HG02678 (cell line): Measurements from ENCODE around the gene VWA5B1.
A peak's percentile ranks its signal among the peaks of the same experiment; 100 is the strongest.

Experiments used
- ATAC-seq: cut with Tn5 transposase; IDR thresholded peaks from one replicate; pipeline ENCODE4 v1.9.1; 2021; ENCODE audit warnings: mild to moderate bottlenecking, moderate library complexity; ENCODE audit not compliant: unreplicated experiment

VWA5B1 gene

GRCh38 chr1:20319456-20320220, 29.0 kb downstream of the VWA5B1 start:
- ATAC-seq = no peak

GRCh38 chr1:20320704-20321103, 30.0 kb downstream of the VWA5B1 start:
- ATAC-seq = no peak

GRCh38 chr1:20321573-20321972, 30.9 kb downstream of the VWA5B1 start:
- no peak for ATAC-seq

- peak; percentile 64 for ATAC-seq
These were observed 31.6 kb downstream of the VWA5B1 start for GRCh38 chr1:20322081-20322824.

GRCh38 chr1:20322825-20323612, 32.3 kb downstream of the VWA5B1 start:
- no peak for ATAC-seq

GRCh38 chr1:20323613-20323920, 32.9 kb downstream of the VWA5B1 start:
- no peak for ATAC-seq

- no peak for ATAC-seq
These were observed 34.2 kb downstream of the VWA5B1 start for GRCh38 chr1:20324704-20325406.

- ATAC-seq = no peak
These were observed 34.8 kb downstream of the VWA5B1 start for GRCh38 chr1:20325407-20325843.

GRCh38 chr1:20325844-20326420, 35.3 kb downstream of the VWA5B1 start:
- ATAC-seq = no peak

GRCh38 chr1:20327467-20327866, 36.8 kb downstream of the VWA5B1 start:
- no peak for ATAC-seq

GRCh38 chr1:20328201-20328600, 37.5 kb downstream of the VWA5B1 start:
- no peak for ATAC-seq

GRCh38 chr1:20329793-20330542, 39.3 kb downstream of the VWA5B1 start:
- ATAC-seq = no peak

- no peak for ATAC-seq
These were observed 43.4 kb downstream of the VWA5B1 start for GRCh38 chr1:20334103-20334502.

GRCh38 chr1:20336105-20336605, 45.5 kb downstream of the VWA5B1 start:
- ATAC-seq = no peak

- no peak for ATAC-seq
These were observed 46.9 kb downstream of the VWA5B1 start for GRCh38 chr1:20337581-20337980.

- ATAC-seq = no peak
These were observed 49.3 kb downstream of the VWA5B1 start for GRCh38 chr1:20339811-20340457.

GRCh38 chr1:20342294-20343148, 51.8 kb downstream of the VWA5B1 start:
- ATAC-seq = no peak
